GM18951 (cell line): ENCODE measurements around the gene RBMS3.
"Not testable (repeated sequence)": the region's sequence is repeated elsewhere in the genome, so short reads cannot be mapped to it uniquely, and the experiment has no call there.

ENCODE experiments used
- POLR2A ChIP-seq: IDR thresholded peaks from 4 replicates; pipeline ENCODE4 v1.6.1; 2011; ENCODE audit warnings: mild to moderate bottlenecking; ENCODE audit not compliant: insufficient read length, insufficient read depth; ENCODE audit errors: extremely low read depth
- in situ Hi-C: fragments of 300-500 bp; cut with MboI; formaldehyde crosslinking; loops from one replicate; pipeline ENCODE4 v1.12.0; 2022; ENCODE audit warnings: low sequenced_read_pairs, mixed read lengths, inconsistent platforms; ENCODE audit not compliant: unreplicated experiment

Gene RBMS3

DNA sequence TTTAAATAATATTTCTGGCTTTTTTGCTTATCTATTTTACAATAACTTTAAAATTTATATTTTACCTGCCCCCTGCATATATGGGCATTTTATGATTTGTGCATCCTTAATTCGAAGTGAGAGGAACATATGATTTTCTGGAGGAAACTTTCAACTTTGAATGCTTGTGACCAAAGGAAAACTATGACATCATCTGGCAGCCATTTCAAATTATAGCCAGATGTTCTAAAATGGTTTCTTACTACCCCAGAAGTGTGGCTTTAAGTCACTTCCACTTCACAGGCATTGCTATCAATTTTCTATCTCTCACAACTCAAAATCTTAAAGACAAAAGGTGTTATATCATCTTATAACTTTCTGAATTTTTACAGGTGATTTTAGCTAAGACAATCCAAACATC, 508.8 kb downstream of the RBMS3 start:
- TF ChIP-seq POLR2A: no peak
- in situ Hi-C loops: no loop called here

DNA sequence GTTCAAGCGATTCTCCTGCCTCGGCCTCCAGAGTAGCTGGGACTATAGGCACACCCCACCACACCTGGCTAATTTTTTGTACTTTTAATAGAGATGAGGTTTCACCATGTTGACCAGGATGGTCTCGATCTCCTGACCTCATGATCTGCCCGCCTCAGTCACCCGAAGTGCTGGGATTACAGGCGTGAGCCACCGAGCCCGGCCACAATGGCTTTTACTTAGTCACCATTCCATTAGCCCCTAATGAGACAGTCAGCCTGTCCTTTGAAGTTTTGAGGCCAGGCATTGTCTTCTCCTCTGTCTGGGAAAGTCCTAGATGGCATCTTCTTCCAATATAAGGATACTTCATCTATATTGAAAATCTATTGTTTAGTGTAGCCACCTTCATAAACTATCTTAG, 515.9 kb downstream of the RBMS3 start:
- in situ Hi-C loops: no loop called here
- TF ChIP-seq POLR2A: no peak

DNA sequence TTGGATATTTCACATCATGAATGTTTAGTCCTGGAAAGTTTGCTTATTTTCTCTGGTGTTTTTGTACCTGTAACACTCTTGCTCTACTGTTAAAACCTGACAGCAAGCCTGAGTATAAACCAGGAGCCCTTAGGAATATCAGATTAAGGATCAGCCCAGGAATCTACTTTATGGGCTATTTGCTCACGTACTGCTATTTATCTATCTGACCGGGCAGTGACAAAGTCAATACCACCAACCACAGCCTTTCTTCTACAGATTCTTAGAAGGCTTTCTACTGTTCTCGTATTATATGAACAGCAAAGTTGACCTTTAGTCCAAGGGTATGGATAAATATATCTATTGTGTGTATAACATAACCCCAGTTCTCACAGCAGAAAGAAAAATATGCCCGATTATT, 521.2 kb downstream of the RBMS3 start:
- in situ Hi-C loops: no loop called here
- no peak for TF ChIP-seq POLR2A

- no peak for TF ChIP-seq POLR2A
- in situ Hi-C loops: no loop called here
Observed at GRCh38 chr3:29804044-29804443, 523.2 kb downstream of the RBMS3 start.

DNA sequence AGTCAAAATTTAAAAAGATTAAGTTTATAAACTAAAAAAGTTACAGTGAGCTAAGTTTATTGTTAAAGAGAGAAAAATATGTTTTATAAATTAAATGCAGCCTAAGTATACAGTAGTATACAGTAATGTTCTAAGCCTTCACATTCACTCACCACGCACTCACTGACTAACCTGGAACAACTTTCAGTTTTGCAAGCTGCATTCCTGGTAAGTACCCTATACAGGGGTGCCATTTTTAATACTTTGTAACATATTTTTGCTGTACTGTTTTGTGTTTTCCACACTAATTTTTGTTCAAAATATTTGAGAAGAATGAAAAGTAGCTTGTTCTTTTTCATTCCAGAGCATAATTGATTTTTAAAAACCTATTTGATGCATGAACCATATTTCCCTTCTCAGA, 524.9 kb downstream of the RBMS3 start:
- no peak for TF ChIP-seq POLR2A
- in situ Hi-C loops: no loop called here

DNA sequence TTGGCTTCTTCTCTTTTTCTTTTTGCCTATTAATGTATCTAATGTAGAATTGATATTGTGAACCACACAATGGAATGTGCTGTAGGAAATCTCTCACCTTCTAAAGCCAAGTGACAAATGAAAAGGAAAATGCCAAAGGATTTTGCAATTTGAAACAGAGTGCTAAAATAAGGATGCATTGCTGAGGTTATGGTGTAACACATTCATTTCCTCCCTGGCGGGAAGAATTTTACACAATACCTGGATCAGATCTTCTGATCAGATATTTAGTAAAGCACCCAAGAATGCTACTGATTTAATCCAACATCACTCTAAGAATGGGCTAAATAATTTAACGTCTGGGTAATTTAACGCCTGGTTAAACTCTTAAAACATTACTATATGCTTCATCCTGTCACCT, 527.5 kb downstream of the RBMS3 start:
- in situ Hi-C loops: not testable (repeated sequence)

- in situ Hi-C loops: no loop called here
- TF ChIP-seq POLR2A: no peak
Observed at GRCh38 chr3:29822071-29822470, 541.2 kb downstream of the RBMS3 start.

- no peak for TF ChIP-seq POLR2A
- in situ Hi-C loops: no loop called here
Observed at GRCh38 chr3:29823233-29823632, 542.4 kb downstream of the RBMS3 start.

DNA sequence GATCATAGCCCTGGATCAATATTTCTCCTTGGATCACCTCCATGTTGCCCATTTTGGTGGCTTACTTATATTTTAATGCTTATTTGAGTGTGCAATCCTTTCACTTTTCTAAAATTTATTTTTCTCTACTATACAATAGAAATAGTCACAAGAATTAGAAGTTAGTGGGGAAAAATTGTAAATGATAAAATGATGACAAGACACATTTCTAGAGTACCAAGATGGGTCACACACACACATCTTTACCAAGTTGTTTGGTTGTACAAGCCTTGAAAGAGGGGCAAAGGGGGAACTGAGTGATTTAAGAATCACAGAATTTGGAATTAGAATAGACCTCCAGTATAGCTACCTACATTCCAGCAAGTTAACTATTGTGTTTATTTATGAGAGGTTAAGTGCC, 545.8 kb downstream of the RBMS3 start:
- in situ Hi-C loops: no loop called here
- TF ChIP-seq POLR2A: no peak

DNA sequence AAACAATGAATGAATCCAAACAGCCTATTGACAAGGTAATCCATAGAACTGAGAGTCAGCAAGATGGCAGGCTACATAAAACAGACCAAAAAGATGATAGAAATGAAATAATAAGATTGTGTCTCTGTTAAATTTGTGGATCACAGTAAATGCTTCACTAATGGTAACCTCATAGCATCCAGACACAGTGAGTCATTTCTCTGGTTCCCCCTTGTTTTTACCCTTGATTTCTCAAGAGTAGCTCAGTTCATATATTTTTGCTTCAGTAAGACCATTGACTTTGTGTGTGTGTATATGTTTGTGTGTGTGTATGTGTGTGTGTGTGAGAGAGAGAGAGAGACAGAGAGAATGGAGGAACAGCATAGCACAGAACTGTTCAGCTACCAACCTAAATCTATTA, 546.9 kb downstream of the RBMS3 start:
- TF ChIP-seq POLR2A: no peak
- in situ Hi-C loops: no loop called here

DNA sequence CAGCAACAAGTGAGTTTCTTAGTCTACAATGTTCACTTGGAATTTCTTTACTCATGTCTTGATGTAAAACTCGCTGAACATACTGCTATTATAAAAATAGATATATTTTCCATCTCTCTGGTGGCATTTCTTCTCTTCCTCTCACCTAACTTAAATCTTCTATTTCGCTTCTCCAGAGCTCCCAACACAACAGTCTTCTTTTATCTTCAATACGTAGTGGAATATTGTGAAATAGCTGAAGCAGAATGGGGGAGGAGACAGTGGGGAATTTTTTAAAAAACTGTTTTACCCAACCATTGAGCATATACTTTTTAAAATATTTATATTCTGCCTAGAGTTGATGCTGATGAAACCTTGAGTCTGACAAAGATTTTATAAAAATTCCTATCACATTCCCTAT, 548.5 kb downstream of the RBMS3 start:
- TF ChIP-seq POLR2A: no peak
- in situ Hi-C loops: no loop called here

- in situ Hi-C loops: no loop called here
- TF ChIP-seq POLR2A: no peak
Observed at GRCh38 chr3:29850641-29851040, 569.8 kb downstream of the RBMS3 start.

DNA sequence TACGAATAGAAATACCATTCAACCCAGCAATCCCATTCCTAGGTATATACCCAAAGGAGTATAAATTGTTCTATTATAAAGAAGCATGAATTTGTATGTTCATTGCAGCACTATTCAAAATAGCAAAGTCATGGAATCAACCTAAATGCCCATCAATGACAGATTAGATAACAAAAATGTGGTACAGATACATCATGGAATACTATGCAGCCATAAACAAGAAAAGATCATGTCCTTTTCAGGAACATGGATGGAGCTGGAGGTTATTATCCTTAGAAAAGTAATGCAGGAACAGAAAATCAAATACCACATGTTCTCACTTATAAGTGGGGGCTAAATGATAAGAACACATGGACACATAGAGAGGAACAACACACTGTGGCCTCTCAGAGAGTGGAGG, 571.9 kb downstream of the RBMS3 start:
- TF ChIP-seq POLR2A: no peak
- in situ Hi-C loops: no loop called here

- in situ Hi-C loops: no loop called here
- no peak for TF ChIP-seq POLR2A
Observed at GRCh38 chr3:29853841-29854397, 573.0 kb downstream of the RBMS3 start.

DNA sequence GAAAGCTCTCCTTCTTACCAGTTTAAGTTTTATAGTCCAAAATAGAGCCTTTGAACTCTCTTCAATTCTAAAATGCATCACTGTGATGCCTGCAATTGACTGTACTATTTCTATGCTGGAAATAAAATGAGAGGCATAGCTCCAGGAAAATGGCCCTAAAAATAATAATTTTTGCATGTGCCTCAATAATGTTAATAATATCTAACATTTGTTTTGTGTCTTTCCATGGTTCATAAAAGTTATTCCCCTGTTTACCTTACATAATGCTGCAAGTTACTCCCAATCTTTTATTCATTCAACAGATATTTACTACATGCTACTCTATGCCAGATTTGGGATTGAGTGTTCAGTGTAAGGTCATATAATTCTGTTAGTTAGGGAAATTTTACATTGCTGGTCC, 574.0 kb downstream of the RBMS3 start:
- no peak for TF ChIP-seq POLR2A
- in situ Hi-C loops: no loop called here
